GM12801 (cell line): ENCODE results near the gene CANT1.

Experiments
- TF ChIP-seq, protein P1 (sequence below): IDR thresholded peaks from one replicate; pipeline ENCODE4 v1.5.1; 2011; ENCODE audit warnings: control low read depth; ENCODE audit not compliant: insufficient read length; ENCODE audit errors: extremely low read depth

The CANT1 gene

GRCh38 chr17:78972507-78973105 is 37.0 kb downstream of the CANT1 start:
- TF ChIP-seq, protein P1, sequence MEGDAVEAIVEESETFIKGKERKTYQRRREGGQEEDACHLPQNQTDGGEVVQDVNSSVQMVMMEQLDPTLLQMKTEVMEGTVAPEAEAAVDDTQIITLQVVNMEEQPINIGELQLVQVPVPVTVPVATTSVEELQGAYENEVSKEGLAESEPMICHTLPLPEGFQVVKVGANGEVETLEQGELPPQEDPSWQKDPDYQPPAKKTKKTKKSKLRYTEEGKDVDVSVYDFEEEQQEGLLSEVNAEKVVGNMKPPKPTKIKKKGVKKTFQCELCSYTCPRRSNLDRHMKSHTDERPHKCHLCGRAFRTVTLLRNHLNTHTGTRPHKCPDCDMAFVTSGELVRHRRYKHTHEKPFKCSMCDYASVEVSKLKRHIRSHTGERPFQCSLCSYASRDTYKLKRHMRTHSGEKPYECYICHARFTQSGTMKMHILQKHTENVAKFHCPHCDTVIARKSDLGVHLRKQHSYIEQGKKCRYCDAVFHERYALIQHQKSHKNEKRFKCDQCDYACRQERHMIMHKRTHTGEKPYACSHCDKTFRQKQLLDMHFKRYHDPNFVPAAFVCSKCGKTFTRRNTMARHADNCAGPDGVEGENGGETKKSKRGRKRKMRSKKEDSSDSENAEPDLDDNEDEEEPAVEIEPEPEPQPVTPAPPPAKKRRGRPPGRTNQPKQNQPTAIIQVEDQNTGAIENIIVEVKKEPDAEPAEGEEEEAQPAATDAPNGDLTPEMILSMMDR = no peak

DNA sequence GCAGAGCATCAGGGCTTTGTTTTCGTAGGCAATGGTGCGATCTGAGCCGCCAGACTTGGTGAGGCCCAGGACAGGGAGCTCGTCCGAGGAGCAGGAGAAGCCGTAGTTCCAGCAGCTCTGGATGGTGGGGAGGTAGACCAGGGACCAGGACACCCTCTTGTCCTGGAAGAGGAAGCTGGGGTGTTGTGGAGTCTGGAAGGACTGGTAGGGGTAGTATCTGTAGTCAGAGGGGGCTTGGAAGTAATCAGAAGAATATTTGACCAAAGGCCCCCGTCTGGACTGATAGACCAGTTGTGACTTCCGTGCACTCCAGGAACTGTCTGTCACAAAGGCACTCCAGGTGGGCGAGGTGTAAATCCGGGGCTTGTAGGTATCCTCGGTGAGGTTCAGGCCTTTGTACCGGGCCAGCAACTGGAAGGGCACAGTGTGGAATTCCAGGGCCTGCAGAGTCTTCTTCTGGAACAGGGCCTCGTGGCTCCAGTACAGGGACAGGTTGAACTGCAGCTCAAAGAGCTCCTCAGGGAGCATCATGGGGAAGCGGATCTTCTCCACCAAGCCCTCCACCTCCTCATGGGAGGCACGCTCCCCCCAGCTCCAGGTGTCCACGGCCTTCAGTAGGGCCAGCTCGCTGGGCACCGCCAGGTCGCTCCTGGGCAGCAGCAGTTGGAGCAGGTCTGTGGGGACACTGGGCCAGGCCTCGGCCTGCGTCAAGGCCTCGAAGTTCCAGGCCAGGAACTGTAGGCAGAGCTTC is 37.6 kb downstream of the CANT1 start:
- TF ChIP-seq, protein P1 = no peak

DNA sequence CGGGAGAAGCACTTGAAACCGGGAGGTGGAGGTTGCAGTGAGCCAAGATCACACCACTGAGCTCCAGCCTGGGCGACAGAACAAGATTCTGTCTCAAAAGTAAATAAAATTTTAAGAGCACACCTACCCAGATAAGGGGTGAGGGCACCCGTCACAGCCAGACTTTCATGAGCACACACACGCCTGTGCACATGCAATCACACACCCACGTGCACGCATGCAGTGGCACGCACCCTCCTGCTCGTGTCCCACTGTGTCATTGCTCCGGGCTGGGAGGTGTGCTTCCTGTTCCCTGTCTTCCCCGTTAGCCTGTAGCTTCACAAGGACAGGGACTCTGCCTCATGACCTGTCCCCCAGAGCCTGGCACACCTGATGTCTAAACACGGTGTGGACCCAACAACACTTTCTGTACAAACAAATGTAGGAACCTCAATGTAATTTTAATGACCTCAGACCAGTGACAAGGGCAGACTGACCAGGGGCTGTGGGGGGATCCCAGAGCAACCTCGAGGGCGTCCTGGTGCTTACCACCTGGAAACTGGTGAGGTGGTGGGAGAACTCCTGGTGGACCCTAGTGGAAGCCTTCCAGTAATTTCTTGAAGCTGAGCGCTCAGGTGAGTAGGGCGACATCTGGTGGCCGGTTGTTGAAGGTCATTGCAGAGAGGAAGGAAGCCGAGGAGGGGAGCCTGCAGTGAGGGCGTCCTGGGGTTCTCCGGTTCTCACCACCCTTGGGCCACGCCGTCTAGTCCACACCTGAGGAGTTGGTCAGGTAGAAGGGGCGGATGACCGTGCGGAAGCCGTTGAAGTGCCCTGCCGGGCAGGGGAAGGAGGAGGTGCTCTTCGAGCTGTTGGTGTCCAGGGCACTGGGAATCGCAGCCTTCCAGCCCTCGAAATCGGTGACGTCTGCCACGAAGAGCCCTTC is 38.5 kb downstream of the CANT1 start:
- TF ChIP-seq, protein P1 = no peak

- TF ChIP-seq, protein P1 = no peak
Measured at GRCh38 chr17:78969865-78970264, 39.7 kb downstream of the CANT1 start.

DNA sequence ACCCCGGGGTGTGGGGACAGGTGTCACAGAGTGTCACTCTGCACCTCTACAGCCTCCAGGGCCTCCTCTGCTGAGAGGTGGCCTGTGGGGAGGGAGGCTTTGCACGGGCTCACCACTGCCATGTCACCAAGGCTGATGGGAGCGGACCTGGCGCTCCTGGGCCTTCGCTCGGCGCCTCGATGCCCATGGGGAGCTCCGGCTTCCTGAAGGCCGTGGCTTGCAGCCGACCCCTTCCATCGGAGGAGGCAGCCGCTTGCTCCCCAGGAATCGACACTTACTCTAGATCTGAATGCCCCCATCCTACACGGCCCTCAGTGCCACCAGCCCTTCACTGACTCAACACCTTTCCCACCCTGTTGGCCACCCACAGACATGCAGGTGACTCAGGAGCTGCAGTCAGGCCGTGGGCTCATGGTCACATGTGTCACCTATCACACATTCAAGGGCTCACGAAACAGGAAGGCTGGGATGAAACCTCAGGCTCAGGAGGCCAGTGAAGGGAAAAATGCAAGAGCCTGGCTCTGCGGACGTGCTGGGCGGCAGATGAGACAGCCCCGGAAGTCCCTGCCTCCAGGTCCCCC is 41.7 kb downstream of the CANT1 start:
- TF ChIP-seq, protein P1 = no peak

DNA sequence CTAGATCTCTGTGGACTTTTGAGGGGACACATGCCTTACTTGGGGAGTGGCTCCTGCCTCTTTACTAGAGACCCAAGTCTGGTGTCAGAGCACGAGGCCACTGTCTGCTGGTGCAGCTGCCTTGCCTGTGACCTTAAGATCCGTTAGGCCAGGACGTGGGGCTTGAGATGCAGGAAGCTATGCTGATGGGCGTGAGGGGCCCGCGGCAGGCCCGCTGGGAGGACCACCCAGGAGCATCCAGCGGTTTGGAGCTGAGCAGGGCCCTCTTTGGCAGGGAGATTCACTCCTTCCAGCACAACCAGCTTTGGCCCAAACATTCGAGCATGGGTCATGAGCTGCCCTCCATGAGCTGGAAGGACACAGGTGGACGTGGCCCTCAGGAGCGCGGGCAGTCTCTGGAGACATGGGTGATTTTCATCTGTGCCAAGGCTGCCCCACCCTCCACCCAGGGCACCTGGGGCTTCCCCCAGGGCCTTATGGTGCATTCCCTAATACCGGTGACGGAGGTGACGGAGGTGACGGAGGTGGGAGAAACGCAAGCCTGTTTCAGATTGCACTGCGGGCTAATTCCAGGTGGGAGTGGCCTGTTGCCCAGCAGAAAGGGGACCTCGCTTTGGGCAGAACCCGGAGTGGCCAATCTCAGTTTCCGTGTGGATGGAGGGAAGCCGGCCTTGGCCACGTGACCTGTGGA is 42.5 kb downstream of the CANT1 start:
- TF ChIP-seq, protein P1 = no peak
